Fibroblast of lung (primary cell): Measurements from ENCODE around the gene BMP7. TPM values are rescaled to one million over a fixed set of nuclear protein-coding genes. Genes with fewer than 3 reads are reported as not detected.

ENCODE experiments used
- DNase-seq, 2 donors: peaks; one replicate each; pipeline versions ENCODE4 v3.0.0 to v3.0.0-alpha.2; 2010; ENCODE audit warnings: low read depth in 2 of 2
- H2AFZ ChIP-seq: 2 replicates; pipeline ENCODE4 v1.5.1; 2012; ENCODE audit warnings: low read length, control low read depth, inconsistent platforms
- H3K27ac ChIP-seq: 2 replicates; pipeline ENCODE4 v1.5.1; 2011; ENCODE audit warnings: low read length, control low read depth; ENCODE audit not compliant: insufficient read depth
- H3K27me3 ChIP-seq: 2 replicates; pipeline ENCODE4 v1.5.1; 2011; ENCODE audit warnings: mild to moderate bottlenecking, low read length; ENCODE audit not compliant: control insufficient read depth, insufficient read depth
- H3K36me3 ChIP-seq: 2 replicates; pipeline ENCODE4 v1.5.1; 2011; ENCODE audit warnings: low read length; ENCODE audit not compliant: control insufficient read depth, insufficient read depth
- H3K4me1 ChIP-seq: 2 replicates; pipeline ENCODE4 v1.5.1; 2011; ENCODE audit warnings: low read length; ENCODE audit not compliant: control insufficient read depth, insufficient read depth; ENCODE audit errors: extremely low read depth
- H3K4me2 ChIP-seq: 2 replicates; pipeline ENCODE4 v1.5.1; 2011; ENCODE audit warnings: low read length, control low read depth; ENCODE audit not compliant: insufficient read depth; ENCODE audit errors: extremely low read depth
- H3K4me3 ChIP-seq, 4 experiments: fragments of 200-600 bp in 1 of 4; sonication (generic) in 1 of 4; replicated peaks in 1 of 4; 2 replicates each; pipeline ENCODE4 v1.5.1; 2011 to 2016; ENCODE audit warnings: low read length in 4 of 4, low read depth in 3 of 4, mild to moderate bottlenecking in 3 of 4, control low read depth in 2 of 4, inconsistent platforms in 1 of 4, mixed read lengths in 1 of 4; ENCODE audit not compliant: insufficient read depth in 1 of 4; ENCODE audit errors: control extremely low read depth in 1 of 4
- H3K79me2 ChIP-seq: 2 replicates; pipeline ENCODE4 v1.5.1; 2012; ENCODE audit warnings: mild to moderate bottlenecking, low read length, inconsistent platforms; ENCODE audit not compliant: control insufficient read depth, insufficient read depth
- H3K9ac ChIP-seq: 2 replicates; pipeline ENCODE4 v1.5.1; 2011; ENCODE audit warnings: mild to moderate bottlenecking, low read length, control low read depth; ENCODE audit not compliant: insufficient read depth
- H3K9me3 ChIP-seq: 2 replicates; pipeline ENCODE4 v1.5.1; 2012; ENCODE audit warnings: low read depth, low read length; ENCODE audit not compliant: control insufficient read depth, insufficient read depth
- H4K20me1 ChIP-seq: 2 replicates; pipeline ENCODE4 v1.5.1; 2011; ENCODE audit warnings: low read length; ENCODE audit not compliant: control insufficient read depth, insufficient read depth; ENCODE audit errors: extremely low read depth
- EZH2 ChIP-seq: IDR thresholded peaks from 2 replicates; pipeline ENCODE4 v1.5.1; 2012; ENCODE audit warnings: low read length, control low read depth, mild to moderate bottlenecking; ENCODE audit errors: missing control alignments
- polyA plus RNA-seq, 2 donors: library from polyadenylated mRNA; depleted of rRNA in 1 of 2; stranded (reverse) in 1 of 2; unstranded in 1 of 2; fragments of >200 nt; gene quantifications; 2 replicates each; pipeline ENCODE4 v1.2.1, GENCODE V29; 2011 to 2012; ENCODE audit warnings: missing spikeins in 1 of 2
- total RNA-seq: library from RNA; depleted of rRNA; stranded (reverse); fragments of >200 nt; gene quantifications from 2 replicates; pipeline ENCODE4 v1.2.1, GENCODE V29; 2014
- TF ChIP-seq, protein P1 (sequence below), 2 donors: IDR thresholded peaks in 1 of 2; conservative IDR thresholded peaks in 1 of 2; 1 replicate in 1 of 2; 2 replicates in 1 of 2; pipeline ENCODE4 v1.5.1; 2011 to 2012; ENCODE audit warnings: low read length in 2 of 2, control low read depth in 1 of 2, inconsistent platforms in 1 of 2, low read depth in 1 of 2, mild to moderate bottlenecking in 1 of 2

The BMP7 gene
- total and polyA plus RNA-seq, 2 donors (not counting 1 experiment from before 2014, with no cell fraction given), result not detected

DNA sequence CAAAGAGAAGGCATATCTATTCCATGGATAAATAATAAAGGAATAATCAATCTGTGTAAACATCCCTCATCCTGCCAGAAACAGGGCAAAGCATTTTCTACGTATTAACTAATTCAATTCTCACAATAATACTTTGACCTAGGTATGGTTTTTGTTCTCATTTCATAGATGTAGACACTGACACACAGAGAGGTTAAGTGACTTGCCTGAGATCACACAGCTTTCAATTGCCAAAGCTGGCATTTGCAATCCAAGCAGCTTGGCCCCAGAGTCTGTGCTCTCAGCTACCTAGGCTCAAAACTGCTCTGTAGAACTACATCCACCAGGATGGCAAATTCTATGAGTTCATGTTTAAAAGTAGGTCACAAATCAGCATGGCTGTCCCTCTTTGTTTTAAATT, 124.9 kb downstream of the BMP7 start:
- H3K9ac ChIP-seq, result no peak overlapping the region
- no peak for TF ChIP-seq EZH2
- TF ChIP-seq, protein P1, sequence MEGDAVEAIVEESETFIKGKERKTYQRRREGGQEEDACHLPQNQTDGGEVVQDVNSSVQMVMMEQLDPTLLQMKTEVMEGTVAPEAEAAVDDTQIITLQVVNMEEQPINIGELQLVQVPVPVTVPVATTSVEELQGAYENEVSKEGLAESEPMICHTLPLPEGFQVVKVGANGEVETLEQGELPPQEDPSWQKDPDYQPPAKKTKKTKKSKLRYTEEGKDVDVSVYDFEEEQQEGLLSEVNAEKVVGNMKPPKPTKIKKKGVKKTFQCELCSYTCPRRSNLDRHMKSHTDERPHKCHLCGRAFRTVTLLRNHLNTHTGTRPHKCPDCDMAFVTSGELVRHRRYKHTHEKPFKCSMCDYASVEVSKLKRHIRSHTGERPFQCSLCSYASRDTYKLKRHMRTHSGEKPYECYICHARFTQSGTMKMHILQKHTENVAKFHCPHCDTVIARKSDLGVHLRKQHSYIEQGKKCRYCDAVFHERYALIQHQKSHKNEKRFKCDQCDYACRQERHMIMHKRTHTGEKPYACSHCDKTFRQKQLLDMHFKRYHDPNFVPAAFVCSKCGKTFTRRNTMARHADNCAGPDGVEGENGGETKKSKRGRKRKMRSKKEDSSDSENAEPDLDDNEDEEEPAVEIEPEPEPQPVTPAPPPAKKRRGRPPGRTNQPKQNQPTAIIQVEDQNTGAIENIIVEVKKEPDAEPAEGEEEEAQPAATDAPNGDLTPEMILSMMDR (conservative IDR thresholded peaks at IDR 0.05 in 1 of 2, IDR thresholded peaks at IDR 0.05 in 1 of 2; ENCODE audit: low read depth in 1 of 2, low read length in 2 of 2), result no peak
- no peak overlapping the region for H3K4me3 ChIP-seq
- H3K79me2 ChIP-seq, result no peaks in the 10 kb centered on the region
- H3K36me3 ChIP-seq, result no peaks in the 10 kb centered on the region
- H3K4me1 ChIP-seq, result no peaks in the 10 kb centered on the region
- H3K27me3 ChIP-seq, result no peaks in the 10 kb centered on the region
- H3K27ac ChIP-seq, result no peak overlapping the region
- DNase-seq, result no peak
- no peak overlapping the region for H3K4me2 ChIP-seq
- no peaks in the 10 kb centered on the region for H3K9me3 ChIP-seq
- H2AFZ ChIP-seq, result no peak overlapping the region
- no peaks in the 10 kb centered on the region for H4K20me1 ChIP-seq

DNA sequence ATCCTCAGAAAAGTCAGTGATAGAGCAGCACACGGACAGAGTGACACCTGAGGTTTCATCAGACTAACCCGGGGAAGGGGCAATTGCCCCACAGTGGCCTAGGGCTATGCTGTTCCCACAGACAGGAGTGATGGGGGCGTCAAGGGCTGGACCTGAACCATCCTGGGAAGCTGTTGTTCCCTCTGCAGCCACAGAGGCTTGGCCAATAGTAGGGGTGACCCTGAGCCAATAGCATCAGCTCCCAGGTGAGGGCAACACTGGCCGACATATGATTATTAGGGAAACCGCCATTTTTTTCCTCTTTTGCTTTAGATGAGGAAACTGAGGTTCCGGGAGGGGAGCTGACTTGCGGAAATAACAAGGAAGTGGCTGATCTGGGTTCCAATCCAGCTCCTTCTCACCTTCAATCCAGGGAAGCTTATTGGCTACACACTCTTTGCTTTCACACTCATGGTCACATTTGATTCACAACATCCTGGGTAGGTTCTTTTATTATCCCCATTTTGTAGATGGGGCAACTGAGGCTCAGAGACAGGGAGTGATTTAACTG, 126.0 kb downstream of the BMP7 start:
- no peaks in the 10 kb centered on the region for H3K9me3 ChIP-seq
- no peak overlapping the region for H3K9ac ChIP-seq
- H3K27me3 ChIP-seq, result no peaks in the 10 kb centered on the region
- DNase-seq, result no peak
- no peaks in the 10 kb centered on the region for H3K36me3 ChIP-seq
- no peak overlapping the region for H2AFZ ChIP-seq
- no peak for TF ChIP-seq EZH2
- TF ChIP-seq, protein P1 (conservative IDR thresholded peaks at IDR 0.05 in 1 of 2, IDR thresholded peaks at IDR 0.05 in 1 of 2; ENCODE audit: low read depth in 1 of 2, low read length in 2 of 2), result no peak
- no peaks in the 10 kb centered on the region for H4K20me1 ChIP-seq
- H3K4me3 ChIP-seq, result no peak overlapping the region
- H3K27ac ChIP-seq, result no peak overlapping the region
- no peaks in the 10 kb centered on the region for H3K79me2 ChIP-seq
- H3K4me2 ChIP-seq, result no peak overlapping the region
- no peaks in the 10 kb centered on the region for H3K4me1 ChIP-seq

DNA sequence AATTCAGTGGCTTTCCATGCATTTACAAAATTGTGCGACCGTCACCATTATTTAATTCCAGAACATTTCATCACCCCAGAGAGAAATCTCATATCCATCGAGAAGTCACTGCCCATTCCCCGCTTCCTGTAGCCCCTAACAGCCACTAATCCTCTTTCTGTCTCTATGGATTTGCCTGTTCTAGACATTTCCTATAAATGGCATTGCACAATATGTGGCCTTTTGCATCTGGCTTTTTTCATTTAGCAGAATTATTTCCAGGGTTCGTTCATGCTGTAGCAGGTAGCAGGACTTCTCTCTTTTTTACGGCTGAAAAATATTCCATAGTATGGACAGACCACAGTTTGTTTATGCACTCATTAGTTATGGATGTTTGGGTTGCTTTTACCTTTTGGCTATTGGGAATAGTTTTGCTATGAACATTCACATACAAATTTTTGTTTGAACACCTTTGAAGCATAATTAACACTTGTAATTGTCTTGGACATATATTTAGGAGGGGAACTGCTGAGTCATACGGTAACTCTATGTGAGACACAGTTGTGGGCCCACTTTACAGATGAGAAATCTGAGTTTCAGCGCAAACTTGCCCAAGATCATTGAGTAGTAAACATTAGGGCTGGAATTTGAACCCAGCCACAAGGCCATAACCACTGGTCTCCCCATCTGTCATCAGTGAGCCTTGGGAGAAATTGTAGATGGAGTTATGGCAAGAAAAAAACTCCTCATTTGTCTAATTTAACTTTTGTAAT, 126.9 kb downstream of the BMP7 start:
- TF ChIP-seq, protein P1 (conservative IDR thresholded peaks at IDR 0.05 in 1 of 2, IDR thresholded peaks at IDR 0.05 in 1 of 2; ENCODE audit: low read depth in 1 of 2, low read length in 2 of 2), result no peak
- TF ChIP-seq EZH2, result no peak
- Histone ChIP-seq H2AFZ (no peak overlapping the region), H3K9ac (no peak overlapping the region), H3K36me3 (no peaks in the 10 kb centered on the region), H4K20me1 (no peaks in the 10 kb centered on the region), H3K27ac (no peak overlapping the region), H3K4me1 (no peaks in the 10 kb centered on the region), H3K9me3 (no peaks in the 10 kb centered on the region), H3K4me2 (no peak overlapping the region), H3K4me3 (no peak overlapping the region), H3K27me3 (no peaks in the 10 kb centered on the region), H3K79me2 (no peaks in the 10 kb centered on the region)
- no peak for DNase-seq
